Astrocyte of the spinal cord (primary cell): ENCODE measurements around the gene TAF4B.
A peak's percentile ranks its signal among the peaks of the same experiment; 100 is the strongest.

Source experiments
- DNase-seq: peaks from one replicate; pipeline ENCODE4 v3.0.0; 2011; ENCODE audit warnings: low read depth, low spot score
- H3K4me3 ChIP-seq: 2 replicates; pipeline ENCODE4 v1.5.1; 2011; ENCODE audit warnings: low read depth, mild to moderate bottlenecking, low read length, moderate library complexity
- CTCF ChIP-seq: IDR thresholded peaks from 2 replicates; pipeline ENCODE4 v1.5.1; 2012; ENCODE audit warnings: low read depth, mild to moderate bottlenecking, low read length, inconsistent platforms
- in situ Hi-C: cut with HindIII; loops from 2 replicates; pipeline ENCODE4 v1.10.0; 2017; ENCODE audit warnings: low sequenced_read_pairs

Gene TAF4B

GRCh38 chr18:26226229-26227050 is at the start of gene TAF4B:
Gene TAF4B, plus strand, starts transcription at chr18:26226445. Its CDS starts 489 bp downstream, at chr18:26226934.
- peak; percentile 94 for DNase-seq
- peak within 1 kb of the TSS; percentile 77 for H3K4me3 ChIP-seq
- no peak for TF ChIP-seq CTCF
- in situ Hi-C loops: no loop called here

GRCh38 chr18:26181343-26181826 is 44.9 kb upstream of the TAF4B start:
- H3K4me3 ChIP-seq: no peak overlapping the region
- TF ChIP-seq CTCF: no peak
- in situ Hi-C loops: no loop called here
- no peak for DNase-seq

- H3K4me3 ChIP-seq: no peak overlapping the region
- TF ChIP-seq CTCF: no peak
- DNase-seq: no peak
- in situ Hi-C loops: no loop called here
These were observed 42.7 kb upstream of the TAF4B start for GRCh38 chr18:26183395-26184112.

- TF ChIP-seq CTCF: no peak
- in situ Hi-C loops: no loop called here
- no peak for DNase-seq
- H3K4me3 ChIP-seq: no peak overlapping the region
These were observed 41.0 kb upstream of the TAF4B start for GRCh38 chr18:26185267-26185666.

- no peak for DNase-seq
- no peak for TF ChIP-seq CTCF
- H3K4me3 ChIP-seq: no peak overlapping the region
- in situ Hi-C loops: no loop called here
These were observed 35.7 kb upstream of the TAF4B start for GRCh38 chr18:26190506-26190905.

GRCh38 chr18:26192233-26192632 is 34.0 kb upstream of the TAF4B start:
- DNase-seq: no peak
- in situ Hi-C loops: no loop called here
- no peak for TF ChIP-seq CTCF
- H3K4me3 ChIP-seq: no peak overlapping the region
